Neutrophil (primary cell): ENCODE results near the gene INPP4B.

Experiments
- H3K27ac ChIP-seq: fragments of 200-600 bp; sonication (generic); 2 replicates; pipeline ENCODE4 v1.5.1; 2016; ENCODE audit warnings: mild to moderate bottlenecking, moderate library complexity
- H3K27me3 ChIP-seq: fragments of 200-600 bp; sonication (generic); 2 replicates; pipeline ENCODE4 v1.6.0; 2016; ENCODE audit warnings: mild to moderate bottlenecking
- H3K36me3 ChIP-seq: fragments of 200-600 bp; sonication (generic); 2 replicates; pipeline ENCODE4 v1.5.1; 2017
- H3K4me1 ChIP-seq, 2 experiments: fragments of 200-600 bp in 1 of 2; sonication (generic) in 1 of 2; 1 replicate in 1 of 2; 2 replicates in 1 of 2; pipeline versions ENCODE4 v1.5.1 to v1.6.1; 2013 to 2016; ENCODE audit warnings: low read depth in 1 of 2, low read length in 1 of 2, mild to moderate bottlenecking in 1 of 2, moderate library complexity in 1 of 2; ENCODE audit not compliant: control insufficient read depth in 1 of 2, insufficient read depth in 1 of 2
- H3K4me3 ChIP-seq, 2 experiments: fragments of 200-600 bp in 1 of 2; sonication (generic) in 1 of 2; 1 replicate in 1 of 2; 2 replicates in 1 of 2; pipeline ENCODE4 v1.5.1; 2013 to 2016; ENCODE audit warnings: low read depth in 1 of 2, low read length in 1 of 2, mild to moderate bottlenecking in 1 of 2, moderate library complexity in 1 of 2
- H3K9me3 ChIP-seq: fragments of 200-600 bp; sonication (generic); 2 replicates; pipeline ENCODE4 v1.5.1; 2016
- TF ChIP-seq, protein P1 (sequence below): fragments of 200-600 bp; sonication (generic); IDR thresholded peaks from 2 replicates; pipeline ENCODE4 v1.5.1; 2016; ENCODE audit warnings: antibody characterized with exemption

The INPP4B gene

DNA sequence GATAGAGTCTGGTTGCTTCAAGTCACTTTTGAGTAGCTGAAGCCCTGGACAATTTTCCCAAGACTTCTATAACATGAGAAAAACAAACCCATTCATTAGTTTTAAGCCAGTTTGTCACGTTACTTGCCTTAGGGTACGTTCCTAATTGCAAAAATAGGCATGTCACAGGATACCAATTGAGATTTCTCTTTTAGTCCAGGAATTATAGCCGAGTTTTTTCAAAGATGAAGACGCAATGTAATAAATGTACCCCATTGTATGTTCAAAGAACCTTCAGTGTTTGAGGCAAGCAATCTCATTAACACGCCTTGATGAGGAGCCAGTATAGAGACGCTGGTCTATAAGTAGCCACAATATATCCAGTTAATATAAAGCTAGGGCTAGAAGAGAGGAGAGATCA is 534.2 kb downstream of the INPP4B start:
- Histone ChIP-seq H3K9me3 (no peaks in the 10 kb centered on the region), H3K36me3 (no peaks in the 10 kb centered on the region), H3K27me3 (no peaks in the 10 kb centered on the region), H3K27ac (no peak overlapping the region), H3K4me3 (no peak overlapping the region), H3K4me1 (no peaks in the 10 kb centered on the region)
- TF ChIP-seq, protein P1, sequence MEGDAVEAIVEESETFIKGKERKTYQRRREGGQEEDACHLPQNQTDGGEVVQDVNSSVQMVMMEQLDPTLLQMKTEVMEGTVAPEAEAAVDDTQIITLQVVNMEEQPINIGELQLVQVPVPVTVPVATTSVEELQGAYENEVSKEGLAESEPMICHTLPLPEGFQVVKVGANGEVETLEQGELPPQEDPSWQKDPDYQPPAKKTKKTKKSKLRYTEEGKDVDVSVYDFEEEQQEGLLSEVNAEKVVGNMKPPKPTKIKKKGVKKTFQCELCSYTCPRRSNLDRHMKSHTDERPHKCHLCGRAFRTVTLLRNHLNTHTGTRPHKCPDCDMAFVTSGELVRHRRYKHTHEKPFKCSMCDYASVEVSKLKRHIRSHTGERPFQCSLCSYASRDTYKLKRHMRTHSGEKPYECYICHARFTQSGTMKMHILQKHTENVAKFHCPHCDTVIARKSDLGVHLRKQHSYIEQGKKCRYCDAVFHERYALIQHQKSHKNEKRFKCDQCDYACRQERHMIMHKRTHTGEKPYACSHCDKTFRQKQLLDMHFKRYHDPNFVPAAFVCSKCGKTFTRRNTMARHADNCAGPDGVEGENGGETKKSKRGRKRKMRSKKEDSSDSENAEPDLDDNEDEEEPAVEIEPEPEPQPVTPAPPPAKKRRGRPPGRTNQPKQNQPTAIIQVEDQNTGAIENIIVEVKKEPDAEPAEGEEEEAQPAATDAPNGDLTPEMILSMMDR = no peak

DNA sequence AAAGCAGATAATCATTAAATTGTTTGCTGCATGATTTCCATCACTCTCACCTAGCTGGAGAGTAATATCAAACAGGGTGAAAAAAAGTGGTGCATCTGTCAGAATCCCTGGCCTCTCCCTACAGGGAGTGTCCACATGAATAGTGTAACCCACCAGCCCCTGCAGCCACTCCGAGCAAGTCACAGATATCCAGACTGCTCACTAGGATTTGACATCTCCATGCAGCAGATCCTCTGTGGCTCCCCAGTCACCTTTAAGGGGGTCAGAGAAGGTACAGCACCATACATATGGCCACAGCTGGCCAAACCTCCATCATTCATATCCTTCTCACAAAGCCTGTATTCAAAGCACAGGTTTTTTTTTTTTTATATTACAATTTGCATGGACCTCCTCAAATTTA is 536.3 kb downstream of the INPP4B start:
- TF ChIP-seq, protein P1 = no peak
- no peak overlapping the region for H3K27ac ChIP-seq
- H3K27me3 ChIP-seq = no peaks in the 10 kb centered on the region
- no peaks in the 10 kb centered on the region for H3K9me3 ChIP-seq
- H3K36me3 ChIP-seq = no peaks in the 10 kb centered on the region
- no peak overlapping the region for H3K4me3 ChIP-seq
- H3K4me1 ChIP-seq = no peaks in the 10 kb centered on the region

DNA sequence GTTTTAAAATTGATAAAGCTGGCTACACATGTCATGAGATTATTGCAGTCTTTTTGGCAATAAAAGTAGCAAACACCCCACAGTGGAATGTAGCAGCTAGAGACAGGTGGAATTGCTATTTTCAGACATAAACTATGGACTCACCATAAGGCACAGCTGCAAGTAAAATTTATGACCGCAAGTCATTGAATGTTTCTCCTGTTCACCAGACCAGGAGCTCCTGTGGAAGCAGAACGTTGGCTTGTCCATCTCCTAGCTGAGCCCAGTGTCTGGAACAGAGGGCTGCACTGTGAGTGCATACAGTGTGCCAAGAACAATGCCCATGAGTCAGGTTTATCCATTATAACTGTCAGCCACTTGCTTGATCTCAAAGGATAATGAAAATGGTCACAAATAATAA is 538.2 kb downstream of the INPP4B start:
- no peaks in the 10 kb centered on the region for H3K9me3 ChIP-seq
- TF ChIP-seq, protein P1 = no peak

DNA sequence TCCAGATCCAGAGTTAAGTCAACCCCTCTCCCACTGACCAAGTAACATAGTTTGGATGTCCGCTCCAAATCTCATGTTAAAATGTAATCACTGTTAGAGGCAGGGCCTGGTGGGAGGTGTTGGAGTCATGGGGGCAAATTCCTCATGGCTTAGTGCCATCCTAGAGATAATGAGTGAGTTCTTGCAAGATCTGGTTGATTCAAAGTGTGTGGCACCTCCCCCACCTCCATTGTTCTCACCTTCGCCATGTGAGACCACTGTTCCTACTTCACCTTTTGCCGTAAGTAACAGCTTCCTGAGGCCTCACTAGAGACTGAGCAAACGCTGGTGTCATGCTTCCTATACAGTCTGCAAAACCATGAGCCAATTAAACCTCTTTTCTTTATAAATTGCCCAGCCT is 548.8 kb downstream of the INPP4B start:
- Histone ChIP-seq H3K4me1 (no peaks in the 10 kb centered on the region), H3K27ac (no peak overlapping the region), H3K36me3 (no peaks in the 10 kb centered on the region), H3K27me3 (no peaks in the 10 kb centered on the region), H3K9me3 (no peaks in the 10 kb centered on the region), H3K4me3 (no peak overlapping the region)
- TF ChIP-seq, protein P1 = no peak

More for the DNA sequence above, 538.2 kb downstream of the INPP4B start:
- no peaks in the 10 kb centered on the region for H3K4me1 ChIP-seq
- H3K36me3 ChIP-seq = no peaks in the 10 kb centered on the region
- no peak overlapping the region for H3K4me3 ChIP-seq
- H3K27me3 ChIP-seq = no peaks in the 10 kb centered on the region
- no peak overlapping the region for H3K27ac ChIP-seq

DNA sequence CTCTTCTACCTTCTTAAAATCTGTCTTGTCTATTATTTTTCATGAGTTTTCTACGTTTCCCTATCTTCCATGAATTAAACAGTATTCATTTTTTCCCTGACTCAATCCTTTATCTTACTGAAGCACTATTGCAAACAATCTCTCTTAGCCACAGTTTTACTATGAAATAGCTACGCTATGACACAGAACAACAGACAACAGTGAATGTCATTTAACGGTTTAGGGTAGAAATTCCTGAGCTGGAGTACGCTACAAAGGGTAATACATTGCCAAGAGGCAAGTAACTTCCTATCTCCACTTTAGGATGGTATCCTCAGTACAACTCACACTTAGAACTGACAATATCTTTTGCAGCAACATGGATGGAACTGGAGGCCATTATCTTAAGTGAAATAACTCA is 552.6 kb downstream of the INPP4B start:
- no peak overlapping the region for H3K4me3 ChIP-seq
- no peaks in the 10 kb centered on the region for H3K27me3 ChIP-seq
- no peaks in the 10 kb centered on the region for H3K36me3 ChIP-seq
- no peak overlapping the region for H3K27ac ChIP-seq
- H3K9me3 ChIP-seq = no peaks in the 10 kb centered on the region
- no peaks in the 10 kb centered on the region for H3K4me1 ChIP-seq
- TF ChIP-seq, protein P1 = no peak

DNA sequence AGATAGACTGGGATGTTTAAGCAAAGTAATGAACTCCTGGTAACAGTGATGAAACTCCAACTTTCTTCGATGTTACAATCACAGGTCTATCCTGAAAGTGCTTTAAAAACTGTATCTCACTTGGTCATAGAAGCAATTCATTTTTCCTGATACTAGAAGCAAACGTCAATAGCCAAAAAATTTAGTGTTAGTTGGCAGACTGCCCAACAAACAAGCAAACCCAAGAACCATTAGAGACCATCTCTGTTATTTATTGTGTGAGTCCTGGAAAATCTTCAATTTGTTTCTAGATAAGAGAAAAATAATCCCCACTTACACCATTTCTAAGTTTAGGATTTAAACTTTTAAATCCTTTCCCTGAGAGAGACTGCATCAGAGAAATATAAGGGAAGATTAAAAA is 553.9 kb downstream of the INPP4B start:
- Histone ChIP-seq H3K27ac (no peak overlapping the region), H3K36me3 (no peaks in the 10 kb centered on the region), H3K9me3 (no peaks in the 10 kb centered on the region), H3K4me3 (no peak overlapping the region), H3K4me1 (no peaks in the 10 kb centered on the region), H3K27me3 (no peaks in the 10 kb centered on the region)
- TF ChIP-seq, protein P1 = no peak
